Activated naive CD8-positive, alpha-beta T cell (primary cell): ENCODE measurements around the gene RTL10.
A peak's percentile ranks its signal among the peaks of the same experiment; 100 is the strongest.

Experiments
- H3K27ac Mint-ChIP-seq: one replicate; pipeline ENCODE4 v1.8.0; 2021; ENCODE audit warnings: mixed read lengths
- H3K27me3 Mint-ChIP-seq: one replicate; pipeline ENCODE4 v1.8.0; 2021; ENCODE audit warnings: mixed read lengths
- H3K36me3 Mint-ChIP-seq: one replicate; pipeline ENCODE4 v1.8.0; 2021; ENCODE audit warnings: mixed read lengths
- H3K4me1 Mint-ChIP-seq: one replicate; pipeline ENCODE4 v1.8.0; 2021; ENCODE audit warnings: low read depth, mixed read lengths
- H3K4me3 Mint-ChIP-seq: one replicate; pipeline ENCODE4 v1.8.0; 2021; ENCODE audit warnings: mild to moderate bottlenecking, mixed read lengths
- H3K9me3 Mint-ChIP-seq: one replicate; pipeline ENCODE4 v1.8.0; 2021; ENCODE audit warnings: low read depth, mixed read lengths

Gene RTL10

GRCh38 chr22:19864538-19865106 is 9.9 kb upstream of the RTL10 start:
- no peak overlapping the region for H3K4me3 Mint-ChIP-seq
- H3K27me3 Mint-ChIP-seq, result no peaks in the 10 kb centered on the region
- H3K36me3 Mint-ChIP-seq, result peaks cover 2% of the 10 kb centered on the region
- H3K4me1 Mint-ChIP-seq, result peaks cover 3% of the 10 kb centered on the region
- H3K9me3 Mint-ChIP-seq, result no peaks in the 10 kb centered on the region
- no peak overlapping the region for H3K27ac Mint-ChIP-seq

GRCh38 chr22:19863571-19863970 is 8.9 kb upstream of the RTL10 start:
- peaks cover 7% of the 10 kb centered on the region for H3K4me1 Mint-ChIP-seq
- H3K9me3 Mint-ChIP-seq, result no peaks in the 10 kb centered on the region
- no peak overlapping the region for H3K27ac Mint-ChIP-seq
- no peak overlapping the region for H3K4me3 Mint-ChIP-seq
- no peaks in the 10 kb centered on the region for H3K27me3 Mint-ChIP-seq
- H3K36me3 Mint-ChIP-seq, result peaks cover 2% of the 10 kb centered on the region

DNA sequence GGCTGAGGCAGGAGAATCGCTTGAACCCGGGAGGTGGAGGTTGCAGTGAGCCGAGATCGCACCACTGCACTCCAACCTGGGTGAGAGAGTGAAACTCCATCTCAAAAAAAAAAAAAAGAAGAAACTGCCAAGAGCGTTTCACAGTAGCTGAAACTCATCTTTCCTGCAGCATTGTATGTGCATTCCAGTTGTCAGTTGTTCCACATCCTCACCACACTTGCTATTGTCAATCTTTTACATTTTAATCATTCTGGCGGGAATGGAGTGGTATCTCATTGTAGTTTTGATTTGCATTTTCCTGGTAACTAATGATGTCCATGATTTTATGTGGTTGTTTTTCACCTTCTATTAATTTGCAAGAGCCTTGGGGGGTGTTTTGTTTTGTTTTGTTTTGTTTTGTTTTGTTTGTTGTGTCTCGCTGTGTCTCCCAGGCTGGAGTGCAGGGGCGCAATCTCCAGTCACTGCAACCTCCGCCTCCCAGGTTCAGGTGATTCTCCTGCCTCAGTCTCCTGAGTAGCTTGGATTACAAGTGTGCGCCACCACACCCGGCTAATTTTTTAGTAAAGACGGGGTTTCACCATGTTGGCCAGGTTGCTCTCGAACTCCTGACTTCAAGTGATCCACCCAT is 8.1 kb upstream of the RTL10 start:
- Mint-ChIP-seq H3K9me3 (no peaks in the 10 kb centered on the region), H3K4me3 (no peak overlapping the region), H3K27me3 (no peaks in the 10 kb centered on the region), H3K4me1 (peaks cover 12% of the 10 kb centered on the region), H3K36me3 (no peaks in the 10 kb centered on the region), H3K27ac (no peak overlapping the region)

GRCh38 chr22:19859861-19860510 is 5.3 kb upstream of the RTL10 start:
- Mint-ChIP-seq H3K27ac (peak overlapping the region; percentile 55), H3K27me3 (no peaks in the 10 kb centered on the region)

GRCh38 chr22:19857382-19857781 is 2.7 kb upstream of the RTL10 start:
- H3K4me3 Mint-ChIP-seq, result peak overlapping the region; percentile 52
- H3K4me1 Mint-ChIP-seq, result peaks cover 46% of the 10 kb centered on the region
- H3K27me3 Mint-ChIP-seq, result no peaks in the 10 kb centered on the region
- H3K36me3 Mint-ChIP-seq, result no peaks in the 10 kb centered on the region
- peak overlapping the region; percentile 96 for H3K27ac Mint-ChIP-seq
- H3K9me3 Mint-ChIP-seq, result no peaks in the 10 kb centered on the region

More at GRCh38 chr22:19859861-19860510, 5.3 kb upstream of the RTL10 start:
- H3K9me3 Mint-ChIP-seq, result no peaks in the 10 kb centered on the region
- H3K4me3 Mint-ChIP-seq, result no peak overlapping the region
- no peaks in the 10 kb centered on the region for H3K36me3 Mint-ChIP-seq
- H3K4me1 Mint-ChIP-seq, result peaks cover 28% of the 10 kb centered on the region

DNA sequence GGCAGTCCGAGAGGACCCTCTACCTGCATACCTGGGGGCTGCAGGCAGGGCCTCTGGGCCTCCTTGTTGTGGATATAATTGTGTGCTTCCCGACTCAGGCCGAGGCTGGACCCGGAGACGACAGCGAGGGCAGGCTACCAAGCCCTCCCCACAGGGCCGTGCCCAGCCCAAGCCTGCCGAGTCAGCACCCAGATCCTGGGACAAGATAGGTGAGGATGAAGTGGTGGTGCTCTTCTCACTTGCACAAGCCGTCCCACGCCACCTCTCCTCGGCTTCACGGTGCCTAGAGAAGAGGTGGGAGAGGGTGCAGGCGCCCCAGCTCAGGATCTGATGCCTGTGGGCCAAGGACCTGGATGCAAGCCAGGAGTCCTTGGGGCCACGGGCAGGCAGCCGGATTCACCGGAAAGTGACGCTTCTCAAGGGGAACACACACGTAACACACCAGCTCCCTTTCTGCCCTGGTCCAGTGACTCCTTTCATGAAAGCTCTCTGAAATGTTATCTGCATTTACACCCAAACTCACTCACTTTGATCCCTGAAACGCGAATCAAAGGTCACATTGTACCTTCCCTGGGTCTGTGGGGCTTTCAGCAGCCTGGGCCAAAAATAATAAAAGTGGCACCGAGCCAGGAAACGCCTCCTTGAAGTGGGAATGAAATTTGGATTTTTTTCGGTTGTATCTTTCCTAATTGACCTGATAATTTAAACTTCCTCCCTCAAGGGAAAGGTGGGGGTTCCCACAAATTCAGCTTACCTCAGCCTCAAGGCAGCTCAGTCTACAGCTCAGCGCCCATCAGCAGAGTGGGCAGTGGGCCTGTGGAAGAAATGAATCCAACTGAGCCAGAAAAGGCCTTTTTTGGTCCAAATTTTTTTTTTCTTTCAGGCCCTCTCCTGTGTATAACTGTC is 1.1 kb upstream of the RTL10 start:
- Mint-ChIP-seq H3K36me3 (no peaks in the 10 kb centered on the region), H3K27ac (peak overlapping the region; percentile 96), H3K27me3 (no peaks in the 10 kb centered on the region), H3K4me3 (peak overlapping the region; percentile 96), H3K4me1 (peaks cover 54% of the 10 kb centered on the region), H3K9me3 (no peaks in the 10 kb centered on the region)

- no peaks in the 10 kb centered on the region for H3K27me3 Mint-ChIP-seq
- H3K27ac Mint-ChIP-seq, result peak overlapping the region; percentile 96
- H3K4me1 Mint-ChIP-seq, result peaks cover 59% of the 10 kb centered on the region
- no peaks in the 10 kb centered on the region for H3K9me3 Mint-ChIP-seq
- H3K36me3 Mint-ChIP-seq, result no peaks in the 10 kb centered on the region
- peak overlapping the region; percentile 96 for H3K4me3 Mint-ChIP-seq
These were observed 546 bp downstream of the RTL10 start for GRCh38 chr22:19853879-19854777.

DNA sequence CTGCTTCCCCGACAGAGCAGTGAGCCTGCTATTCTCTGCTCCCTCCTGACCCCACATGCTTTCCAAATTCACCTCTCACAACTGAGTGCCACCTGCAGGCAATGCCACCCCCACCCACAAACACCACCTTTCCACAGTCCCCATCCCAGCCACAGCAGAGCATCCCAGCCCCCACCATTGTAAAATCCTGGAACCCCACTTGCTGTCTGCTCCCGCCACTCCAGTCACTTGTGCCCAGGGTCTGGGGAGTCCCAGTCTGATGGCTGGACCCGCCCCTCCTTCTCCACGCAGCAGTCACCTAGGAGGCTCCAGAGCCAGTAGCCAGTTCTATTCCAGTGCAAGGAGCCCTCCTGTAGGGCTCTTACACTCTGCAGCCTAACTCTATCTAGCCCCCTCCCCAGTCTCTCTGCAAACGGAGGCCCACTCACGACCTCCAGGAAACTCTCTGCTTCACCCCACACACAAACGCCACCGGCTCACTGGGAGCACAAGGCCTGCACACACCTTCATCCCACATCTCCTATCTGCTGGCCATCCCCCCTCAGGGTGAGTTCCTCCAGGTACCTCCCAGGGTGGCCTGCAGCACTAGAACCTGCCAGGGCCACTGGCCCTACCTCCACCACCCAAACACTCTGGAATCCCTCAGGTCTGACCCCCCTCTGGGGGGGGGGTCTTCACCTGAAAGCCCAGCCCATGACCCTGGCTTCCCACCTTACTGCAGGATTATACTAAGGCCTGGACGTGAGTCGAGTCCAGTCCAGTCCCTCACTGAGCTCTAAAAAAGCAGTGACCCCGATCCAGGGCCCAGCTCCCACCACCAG is 1.4 kb downstream of the RTL10 start:
- H3K4me3 Mint-ChIP-seq, result peak overlapping the region; percentile 96
- H3K27me3 Mint-ChIP-seq, result no peaks in the 10 kb centered on the region
- no peaks in the 10 kb centered on the region for H3K36me3 Mint-ChIP-seq
- H3K9me3 Mint-ChIP-seq, result no peaks in the 10 kb centered on the region
- peaks cover 58% of the 10 kb centered on the region for H3K4me1 Mint-ChIP-seq
- H3K27ac Mint-ChIP-seq, result peak overlapping the region; percentile 96

- no peaks in the 10 kb centered on the region for H3K27me3 Mint-ChIP-seq
- peak overlapping the region; percentile 96 for H3K4me3 Mint-ChIP-seq
- H3K36me3 Mint-ChIP-seq, result peaks cover 3% of the 10 kb centered on the region
- peaks cover 53% of the 10 kb centered on the region for H3K4me1 Mint-ChIP-seq
- no peaks in the 10 kb centered on the region for H3K9me3 Mint-ChIP-seq
- peak overlapping the region; percentile 96 for H3K27ac Mint-ChIP-seq
These were observed 2.4 kb downstream of the RTL10 start for GRCh38 chr22:19852177-19852781.

DNA sequence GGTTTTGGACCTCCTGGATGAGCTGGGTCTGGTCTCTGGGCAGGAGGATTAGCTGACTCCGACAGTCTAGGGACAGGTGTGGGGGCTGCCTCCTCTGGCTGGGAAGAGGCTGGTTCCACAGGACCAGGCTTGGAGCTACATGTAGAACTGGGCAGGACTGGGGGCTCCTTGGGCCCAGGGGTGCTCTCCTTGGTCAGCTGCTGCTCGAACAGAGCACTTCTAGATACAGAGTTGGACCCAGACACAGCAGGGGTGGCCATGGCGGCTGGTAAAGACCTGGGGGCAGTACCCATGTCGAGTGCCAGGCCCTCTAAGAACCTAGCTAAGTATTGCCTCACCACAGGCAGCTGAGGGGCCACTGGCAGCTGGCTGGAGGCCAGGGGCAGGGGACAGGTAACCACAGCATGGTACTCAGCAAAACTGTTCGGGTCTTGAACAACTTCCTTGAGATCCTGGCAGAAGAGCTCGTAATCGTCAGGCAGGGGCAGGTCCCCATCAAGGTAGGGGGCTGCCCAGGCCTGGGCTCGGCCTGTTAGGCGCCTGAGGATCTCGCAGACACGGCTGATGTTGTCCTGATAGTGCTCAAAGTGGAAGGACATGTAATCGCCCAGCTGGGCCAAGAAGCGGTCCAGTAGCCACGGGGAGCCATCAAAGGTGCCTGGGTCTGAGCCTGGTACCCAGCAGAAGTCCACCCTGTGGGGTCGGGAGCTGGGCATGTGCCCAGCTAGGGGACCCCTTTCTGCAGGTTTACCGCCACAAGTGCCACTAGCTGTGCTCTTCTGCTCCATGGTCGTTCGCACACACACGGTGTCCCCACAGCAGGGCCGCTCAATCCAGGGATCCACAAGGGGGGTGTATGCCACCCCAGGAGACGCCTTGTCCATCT is 3.1 kb downstream of the RTL10 start:
- peak overlapping the region; percentile 10 for H3K27ac Mint-ChIP-seq
- no peaks in the 10 kb centered on the region for H3K9me3 Mint-ChIP-seq
- H3K4me3 Mint-ChIP-seq, result peak overlapping the region; percentile 96
- peaks cover 3% of the 10 kb centered on the region for H3K36me3 Mint-ChIP-seq
- peaks cover 47% of the 10 kb centered on the region for H3K4me1 Mint-ChIP-seq
- no peaks in the 10 kb centered on the region for H3K27me3 Mint-ChIP-seq

- Mint-ChIP-seq H3K27ac (no peak overlapping the region), H3K36me3 (peaks cover 3% of the 10 kb centered on the region), H3K9me3 (no peaks in the 10 kb centered on the region), H3K4me3 (no peak overlapping the region), H3K4me1 (peaks cover 48% of the 10 kb centered on the region), H3K27me3 (no peaks in the 10 kb centered on the region)
These were observed 3.9 kb downstream of the RTL10 start for GRCh38 chr22:19850763-19851109.

- Mint-ChIP-seq H3K27ac (peak overlapping the region; percentile 61), H3K4me1 (peaks cover 50% of the 10 kb centered on the region), H3K4me3 (no peak overlapping the region), H3K27me3 (no peaks in the 10 kb centered on the region), H3K36me3 (peaks cover 3% of the 10 kb centered on the region), H3K9me3 (no peaks in the 10 kb centered on the region)
These were observed 4.6 kb downstream of the RTL10 start for GRCh38 chr22:19849835-19850762.
